ENCODE results near the gene NECAB3.

- TF ChIP-seq CTCF (IDR thresholded peaks at IDR 0.05; ENCODE audit: low read length) (no peak), EZH2 (IDR thresholded peaks at IDR 0.05; ENCODE audit: borderline replicate concordance, low read length) (no peak)
Measured at GRCh38 chr20:33635341-33635740, 38.9 kb downstream of the NECAB3 start.
